MCF 10A (cell line): ENCODE results near the gene ZPBP2. TPM values are rescaled to one million over a fixed set of nuclear protein-coding genes. Genes with fewer than 3 reads are reported as not detected.
"Not testable (repeated sequence)": the region's sequence is repeated elsewhere in the genome, so short reads cannot be mapped to it uniquely, and the experiment has no call there.

ENCODE experiments used
- BruUV-seq: library from RNA; stranded (reverse); fragments of 400-500 nt; replicated peaks from 2 replicates; lab custom pipeline; 2021; lab: Mats Ljungman, UMichigan
- CTCF ChIA-PET: fragments of 300-600 bp; sonication (Branson Sonifier 250); formaldehyde crosslinking; extraction: SDS; loops from one replicate; lab custom pipeline; 2021; ENCODE audit warnings: antibody characterized with exemption, inconsistent platforms; lab: Yijun Ruan, JAX
- POLR2A ChIA-PET: fragments of 300-600, 350-650 bp; sonication (Branson Sonifier 250); formaldehyde crosslinking; extraction: SDS; loops from one replicate; lab custom pipeline; 2020; ENCODE audit warnings: antibody characterized with exemption, inconsistent platforms; lab: Yijun Ruan, JAX
- DNase-seq: peaks from one replicate; pipeline ENCODE4 v3.0.0-alpha.2; 2018; ENCODE audit not compliant: unreplicated experiment
- H3K27ac Mint-ChIP-seq: one replicate; pipeline ENCODE4 v1.8.0; 2022; ENCODE audit warnings: mild to moderate bottlenecking, low read depth, mixed read lengths; ENCODE audit not compliant: unreplicated experiment
- H3K27me3 Mint-ChIP-seq: one replicate; pipeline ENCODE4 v1.8.0; 2022; ENCODE audit warnings: mixed read lengths; ENCODE audit not compliant: insufficient read depth, unreplicated experiment
- H3K36me3 Mint-ChIP-seq: one replicate; pipeline ENCODE4 v1.8.0; 2022; ENCODE audit warnings: mild to moderate bottlenecking, moderate library complexity, mixed read lengths; ENCODE audit not compliant: insufficient read depth, unreplicated experiment
- H3K4me1 Mint-ChIP-seq: one replicate; pipeline ENCODE4 v1.8.0; 2022; ENCODE audit warnings: mixed read lengths; ENCODE audit not compliant: insufficient read depth, unreplicated experiment
- H3K4me3 Mint-ChIP-seq: one replicate; pipeline ENCODE4 v1.8.0; 2022; ENCODE audit warnings: mild to moderate bottlenecking, moderate library complexity, mixed read lengths; ENCODE audit not compliant: unreplicated experiment
- H3K9me3 Mint-ChIP-seq: one replicate; pipeline ENCODE4 v1.8.0; 2022; ENCODE audit warnings: mixed read lengths; ENCODE audit not compliant: unreplicated experiment
- CTCF ChIP-seq: fragments of 200-600 bp; IDR thresholded peaks from one replicate; pipeline ENCODE4 v1.8.0; 2022; ENCODE audit warnings: antibody characterized with exemption, mild to moderate bottlenecking; ENCODE audit not compliant: unreplicated experiment
- intact Hi-C: fragments of 100-400 bp; cut with micrococcal nuclease; formaldehyde crosslinking; loops from 2 replicates; pipeline ENCODE4 v1.14.1; 2022
- total RNA-seq: library from RNA; stranded (reverse); gene quantifications from 2 replicates; pipeline ENCODE4 v1.2.3, GENCODE V29; 2022

The ZPBP2 gene
- total RNA-seq, 1 experiment from 2014 or later, result not detected

- Mint-ChIP-seq H3K4me3 (no peak overlapping the region), H3K4me1 (no peaks in the 10 kb centered on the region), H3K27me3 (peaks cover 41% of the 10 kb centered on the region), H3K36me3 (no peaks in the 10 kb centered on the region), H3K27ac (no peak overlapping the region), H3K9me3 (no peaks in the 10 kb centered on the region)
- no peak for TF ChIP-seq CTCF
- ChIA-PET CTCF (interaction anchor here (0.6 to 2.1 kb wide), 5 partner anchors 36 to 188 kb away, joined by 3 to 8 read pairs (median 3); partner anchors contain the start of gene PSMD3), POLR2A (interaction anchor here (0.9 to 1.4 kb wide), 5 partner anchors 53 to 252 kb away, joined by 3 to 8 read pairs (median 4); partner anchors contain the start of gene PSMD3)
- no TSS peak for BruUV-seq
- intact Hi-C loops, result loop anchor here (1.0 to 5.0 kb wide), 2 partner anchors 108 to 155 kb away; partner anchors contain the start of gene PSMD3
- DNase-seq, result peak; percentile 24
Measured at GRCh38 chr17:39872751-39873150, 4.7 kb downstream of the ZPBP2 start.

- BruUV-seq, intact Hi-C loops, H3K36me3 Mint-ChIP-seq, POLR2A ChIA-PET, H3K4me1 Mint-ChIP-seq, CTCF ChIA-PET, H3K27ac Mint-ChIP-seq, H3K4me3 Mint-ChIP-seq, H3K9me3 Mint-ChIP-seq, DNase-seq: not testable (repeated sequence)
- peaks cover 96% of the 10 kb centered on the region for H3K27me3 Mint-ChIP-seq
Measured at GRCh38 chr17:39886102-39886501, 18.1 kb downstream of the ZPBP2 start.

GRCh38 chr17:39887078-39887477, 19.1 kb downstream of the ZPBP2 start:
- no TSS peak for BruUV-seq
- H3K27me3 Mint-ChIP-seq, result peaks cover 96% of the 10 kb centered on the region
- DNase-seq, result no peak
- no peak overlapping the region for H3K27ac Mint-ChIP-seq
- no peak overlapping the region for H3K4me3 Mint-ChIP-seq
- no peak for TF ChIP-seq CTCF
- intact Hi-C loops, result no loop called here
- CTCF ChIA-PET, result interaction anchor here (0.6 kb wide), 1 partner anchor 19 kb away, joined by 3 read pairs; no protein-coding TSS in a partner anchor
- no peaks in the 10 kb centered on the region for H3K9me3 Mint-ChIP-seq
- no peaks in the 10 kb centered on the region for H3K4me1 Mint-ChIP-seq
- POLR2A ChIA-PET, result no interaction called here
- no peaks in the 10 kb centered on the region for H3K36me3 Mint-ChIP-seq

- Mint-ChIP-seq H3K4me1 (no peaks in the 10 kb centered on the region), H3K9me3 (no peaks in the 10 kb centered on the region), H3K36me3 (no peaks in the 10 kb centered on the region), H3K4me3 (no peak overlapping the region), H3K27me3 (peaks cover 96% of the 10 kb centered on the region), H3K27ac (no peak overlapping the region)
- no peak for TF ChIP-seq CTCF
- no TSS peak for BruUV-seq
- POLR2A ChIA-PET, result interaction anchor here (0.6 to 1.6 kb wide), 4 partner anchors 10 to 328 kb away, joined by 3 read pairs; no protein-coding TSS in a partner anchor
- intact Hi-C loops, result no loop called here
- DNase-seq, result no peak
- CTCF ChIA-PET, result interaction anchor here (0.6 kb wide), 1 partner anchor 19 kb away, joined by 3 read pairs; no protein-coding TSS in a partner anchor
Measured at GRCh38 chr17:39889200-39889599, 21.2 kb downstream of the ZPBP2 start.
